ENCODE data around the gene WDR53. TPM values are rescaled to one million over a fixed set of nuclear protein-coding genes. Genes with fewer than 3 reads are reported as not detected.
A peak's percentile ranks its signal among the peaks of the same experiment; 100 is the strongest.
"Not testable (repeated sequence)": the region's sequence is repeated elsewhere in the genome, so short reads cannot be mapped to it uniquely, and the experiment has no call there.

WDR53 gene
- total RNA-seq = 8.5 and 9.2 TPM in 2 replicates

DNA sequence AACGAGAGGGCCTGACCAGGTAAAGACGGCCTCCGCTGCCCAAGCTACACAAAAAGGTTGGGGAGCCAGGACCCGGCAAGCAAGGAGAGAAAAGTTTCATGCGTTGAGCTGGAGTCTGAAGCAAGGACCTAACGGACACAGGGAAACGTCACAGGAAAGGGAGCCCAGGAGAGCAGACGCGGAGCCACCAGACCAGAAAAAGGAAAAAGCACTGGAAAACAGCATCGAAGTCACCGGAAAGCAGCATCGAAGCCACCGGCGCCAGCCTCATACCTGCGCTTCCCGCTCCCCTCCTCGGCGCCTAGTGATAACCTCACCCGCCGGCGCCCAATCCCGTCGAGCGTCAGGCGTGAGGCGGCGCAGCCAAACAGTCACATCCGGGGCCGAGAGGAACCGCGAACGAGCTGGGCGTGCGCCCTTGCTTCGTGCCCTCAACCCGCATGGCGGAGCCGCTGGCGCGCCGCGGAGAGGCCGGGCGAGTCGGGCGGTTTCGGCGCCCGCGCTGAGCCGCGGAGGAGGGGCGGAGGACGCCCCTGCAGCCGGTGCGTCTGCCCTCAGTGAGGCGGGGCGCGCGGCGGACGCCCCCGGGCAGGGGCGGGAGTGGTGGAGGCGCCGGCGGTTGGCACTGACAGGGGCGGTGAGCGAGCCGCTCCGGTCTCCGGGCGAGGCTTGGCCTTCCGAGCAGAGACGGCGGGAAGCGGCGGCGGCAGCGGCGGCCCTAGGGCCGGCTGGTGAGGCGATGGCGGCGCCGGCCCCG is at the start of gene WDR53, which contains the start of gene FBXO45:
WDR53 (minus strand) TSS at position 309 of the 757 bp plus-strand sequence. CDS start 7,079 bp downstream, outside the sequence.
FBXO45 (plus strand) TSS at position 415 of the 757 bp plus-strand sequence; CDS start at position 740, 325 bp downstream.
- TF ChIP-seq, protein P1, sequence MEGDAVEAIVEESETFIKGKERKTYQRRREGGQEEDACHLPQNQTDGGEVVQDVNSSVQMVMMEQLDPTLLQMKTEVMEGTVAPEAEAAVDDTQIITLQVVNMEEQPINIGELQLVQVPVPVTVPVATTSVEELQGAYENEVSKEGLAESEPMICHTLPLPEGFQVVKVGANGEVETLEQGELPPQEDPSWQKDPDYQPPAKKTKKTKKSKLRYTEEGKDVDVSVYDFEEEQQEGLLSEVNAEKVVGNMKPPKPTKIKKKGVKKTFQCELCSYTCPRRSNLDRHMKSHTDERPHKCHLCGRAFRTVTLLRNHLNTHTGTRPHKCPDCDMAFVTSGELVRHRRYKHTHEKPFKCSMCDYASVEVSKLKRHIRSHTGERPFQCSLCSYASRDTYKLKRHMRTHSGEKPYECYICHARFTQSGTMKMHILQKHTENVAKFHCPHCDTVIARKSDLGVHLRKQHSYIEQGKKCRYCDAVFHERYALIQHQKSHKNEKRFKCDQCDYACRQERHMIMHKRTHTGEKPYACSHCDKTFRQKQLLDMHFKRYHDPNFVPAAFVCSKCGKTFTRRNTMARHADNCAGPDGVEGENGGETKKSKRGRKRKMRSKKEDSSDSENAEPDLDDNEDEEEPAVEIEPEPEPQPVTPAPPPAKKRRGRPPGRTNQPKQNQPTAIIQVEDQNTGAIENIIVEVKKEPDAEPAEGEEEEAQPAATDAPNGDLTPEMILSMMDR (conservative IDR thresholded peaks at IDR 0.05; ENCODE audit: low read depth, low read length) = no peak
- H3K4me3 ChIP-seq (ENCODE audit: low read depth, low read length) = peak within 1 kb of the TSS; percentile 73
- peak; percentile 36 for DNase-seq (ENCODE audit: low read depth)

DNA sequence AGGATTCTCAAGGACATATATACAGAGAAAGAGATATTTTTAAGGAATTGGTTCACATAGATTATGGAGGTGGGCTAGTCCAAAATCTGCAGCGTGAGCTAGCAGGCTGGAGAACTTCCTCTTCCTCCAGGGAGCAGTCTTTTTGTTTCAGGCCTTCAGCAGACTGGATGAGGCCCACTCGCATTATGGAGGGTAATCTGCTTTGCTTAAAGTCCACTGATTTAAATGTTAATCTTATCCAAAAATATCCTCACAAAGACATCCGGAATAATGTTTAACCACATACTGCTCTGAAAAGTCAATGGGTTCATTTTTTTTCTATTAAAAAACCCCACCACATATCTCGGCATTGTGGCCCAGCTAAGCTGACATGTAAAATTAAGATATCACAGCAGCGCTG is 48.9 kb upstream of the WDR53 start:
- DNase-seq (ENCODE audit: low read depth) = no peak
- TF ChIP-seq, protein P1 (conservative IDR thresholded peaks at IDR 0.05; ENCODE audit: low read depth, low read length) = no peak
- H3K4me3 ChIP-seq (ENCODE audit: low read depth, low read length) = no peak overlapping the region

DNA sequence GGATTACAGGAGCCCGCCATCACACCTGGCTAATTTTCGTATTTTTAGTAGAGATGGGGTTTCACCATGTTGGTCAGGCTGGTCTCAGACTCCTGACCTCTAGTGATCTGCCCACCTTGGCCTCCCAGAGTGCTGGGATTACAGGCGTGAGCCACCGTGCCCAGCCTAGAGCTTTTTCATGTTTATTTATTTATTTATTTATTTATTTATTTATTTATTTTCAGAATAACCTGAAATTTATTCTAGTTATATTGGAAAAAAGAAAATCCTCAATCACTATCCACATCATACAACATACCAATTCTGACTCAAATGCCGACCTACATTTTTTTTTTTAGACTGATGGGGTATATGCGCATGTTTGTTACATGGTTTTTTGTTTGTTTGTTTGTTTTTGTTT is 46.9 kb upstream of the WDR53 start:
- not testable (repeated sequence) for DNase-seq (ENCODE audit: low read depth)

DNA sequence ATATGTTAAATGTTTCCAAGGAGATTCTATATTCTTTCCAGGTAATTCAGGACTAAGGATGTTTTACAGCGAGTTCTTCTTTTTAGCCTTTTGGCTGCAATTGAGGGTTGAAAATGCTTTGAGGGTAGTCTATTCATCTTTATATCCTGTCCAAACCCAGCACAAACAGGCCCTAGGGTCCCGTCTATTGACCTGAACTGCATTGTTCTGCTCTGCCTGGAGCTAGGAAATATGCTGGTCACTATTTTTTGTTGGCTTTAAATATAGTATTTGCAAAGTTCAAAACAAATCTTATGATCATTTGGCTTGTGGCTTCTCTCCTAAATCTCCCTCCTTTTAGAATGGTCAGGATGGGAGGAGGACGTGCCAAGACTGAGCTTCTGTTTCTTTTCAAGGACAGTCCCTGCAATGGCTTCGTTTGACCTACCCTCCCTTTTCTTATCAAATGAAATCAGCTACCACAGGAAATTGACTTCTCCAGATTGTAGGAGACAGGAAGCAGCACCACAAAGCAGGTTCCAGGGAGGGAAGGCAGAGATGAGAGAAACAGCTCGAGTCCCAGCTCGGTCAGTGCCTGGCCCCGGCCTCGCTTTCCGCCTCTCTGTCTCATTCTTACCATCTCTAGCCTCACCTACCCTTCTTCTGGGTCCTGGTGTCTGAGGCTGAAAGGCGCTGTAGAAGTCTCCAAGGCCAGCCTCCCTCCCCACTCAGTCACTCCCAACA is 43.6 kb upstream of the WDR53 start:
- H3K4me3 ChIP-seq (ENCODE audit: low read depth, low read length) = no peak overlapping the region
- DNase-seq (ENCODE audit: low read depth) = no peak
- TF ChIP-seq, protein P1 (conservative IDR thresholded peaks at IDR 0.05; ENCODE audit: low read depth, low read length) = no peak

More for the DNA sequence above, 46.9 kb upstream of the WDR53 start:
- H3K4me3 ChIP-seq (ENCODE audit: low read depth, low read length) = not testable (repeated sequence)

DNA sequence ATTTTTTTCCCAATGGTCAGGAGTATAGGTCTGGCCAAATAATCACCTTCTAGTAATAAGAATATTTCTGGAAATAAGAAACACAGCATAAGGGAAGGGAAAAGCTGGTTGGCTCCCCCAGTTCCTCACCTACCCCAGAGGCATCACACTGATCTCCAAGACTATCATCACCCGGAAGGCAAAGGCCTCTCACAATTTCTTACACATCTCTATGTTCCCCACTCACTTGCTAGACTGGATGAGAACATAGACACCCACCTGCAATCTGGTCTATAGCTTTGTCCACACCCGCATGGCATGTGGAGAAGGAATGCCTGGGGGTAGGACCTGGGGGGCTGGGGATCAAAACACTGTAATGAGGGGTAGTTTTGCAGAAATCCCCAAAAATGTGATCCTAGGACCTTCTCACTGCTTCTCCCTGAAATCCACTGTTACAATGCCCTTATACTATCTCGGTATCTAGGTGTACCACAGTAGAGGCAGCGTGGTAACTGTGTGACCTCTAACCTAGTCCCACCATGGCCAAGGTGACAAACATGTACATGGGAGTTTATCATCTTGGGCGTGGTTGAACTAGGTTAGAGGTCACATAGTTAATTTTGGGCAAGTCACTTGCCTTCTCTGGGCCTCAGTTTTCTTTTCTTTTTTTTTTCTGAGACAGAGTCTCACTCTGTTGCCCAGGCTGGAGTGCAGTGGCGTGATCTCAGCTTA is 41.6 kb upstream of the WDR53 start:
- TF ChIP-seq, protein P1 (conservative IDR thresholded peaks at IDR 0.05; ENCODE audit: low read depth, low read length) = no peak
- no peak for DNase-seq (ENCODE audit: low read depth)

DNA sequence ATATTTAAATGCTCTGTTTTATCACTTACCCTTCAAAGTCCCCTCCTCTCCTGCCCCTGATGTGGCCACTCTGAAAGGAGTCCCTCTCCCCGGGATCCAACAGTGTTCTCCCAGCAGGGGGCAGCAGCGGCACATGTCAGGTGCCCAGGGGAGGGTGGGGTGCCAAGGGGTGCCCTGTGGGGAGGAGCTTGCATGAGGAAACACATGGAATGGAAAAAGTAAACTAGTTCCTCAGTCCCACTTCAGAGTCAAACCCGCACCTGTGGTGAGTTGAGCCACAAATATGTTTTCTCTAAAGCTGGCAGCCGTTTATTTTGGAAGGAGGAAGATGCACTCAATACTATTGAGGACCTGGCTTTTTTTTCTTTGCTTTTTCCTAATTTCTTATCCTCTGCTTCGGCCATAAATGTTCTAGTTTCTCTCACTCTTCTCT is 41.0 kb upstream of the WDR53 start:
- no peak overlapping the region for H3K4me3 ChIP-seq (ENCODE audit: low read depth, low read length)
- TF ChIP-seq, protein P1 (conservative IDR thresholded peaks at IDR 0.05; ENCODE audit: low read depth, low read length) = peak; percentile 86
- no peak for DNase-seq (ENCODE audit: low read depth)

More for the DNA sequence above, 41.6 kb upstream of the WDR53 start:
- no peak overlapping the region for H3K4me3 ChIP-seq (ENCODE audit: low read depth, low read length)

DNA sequence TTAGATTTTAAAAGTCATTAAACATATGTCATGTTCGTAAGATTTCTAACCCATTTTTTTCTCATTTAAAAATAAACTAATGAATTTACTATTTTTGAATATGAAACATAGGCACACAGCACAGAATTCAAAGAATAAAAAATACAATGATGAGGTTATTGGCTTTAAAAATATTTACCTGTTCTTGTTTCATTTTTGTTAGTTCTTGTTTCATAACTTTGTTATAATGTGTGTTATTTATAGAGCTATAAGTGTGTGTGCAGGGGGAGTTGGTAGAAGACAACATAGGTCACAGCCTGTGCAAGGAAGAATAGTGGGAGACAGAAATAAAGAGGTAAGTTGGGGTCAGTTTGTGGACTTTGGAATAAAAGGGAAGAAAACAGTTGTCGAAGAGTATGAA is 40.3 kb upstream of the WDR53 start:
- TF ChIP-seq, protein P1 (conservative IDR thresholded peaks at IDR 0.05; ENCODE audit: low read depth, low read length) = no peak
- no peak for DNase-seq (ENCODE audit: low read depth)
- no peak overlapping the region for H3K4me3 ChIP-seq (ENCODE audit: low read depth, low read length)

Data from epithelial cell of proximal tubule (primary cell).